Endothelial cell of umbilical vein (primary cell): ENCODE measurements around the gene COQ8A. TPM values are rescaled to one million over a fixed set of nuclear protein-coding genes. Genes with fewer than 3 reads are reported as not detected.
"Not testable (repeated sequence)": the region's sequence is repeated elsewhere in the genome, so short reads cannot be mapped to it uniquely, and the experiment has no call there.

Experiments
- BruUV-seq: library from RNA; stranded (reverse); fragments of 400-500 nt; replicated peaks from 2 replicates; lab custom pipeline; 2021; lab: Mats Ljungman, UMichigan
- CTCF ChIA-PET: fragments of 300-600, 350-600 bp; sonication (Branson Sonifier 250); formaldehyde crosslinking; loops from one replicate; lab custom pipeline; 2021; ENCODE audit warnings: antibody characterized with exemption, inconsistent platforms; lab: Charles Lee
- POLR2A ChIA-PET: fragments of 300-600, 350-600 bp; sonication (Branson Sonifier 250); formaldehyde crosslinking; loops from one replicate; lab custom pipeline; 2021; ENCODE audit warnings: antibody characterized with exemption, inconsistent platforms; lab: Charles Lee
- DNase-seq: peaks from one replicate; pipeline ENCODE4 v3.0.0-alpha.2; 2011; ENCODE audit warnings: low read depth, low spot score
- FAIRE-seq: peaks from 2 replicates; lab custom pipeline; 2011; peaks lifted over from hg19 to GRCh38; lab: Jason Lieb, UNC
- H2AFZ ChIP-seq: 2 replicates; pipeline ENCODE4 v1.6.0; 2012; ENCODE audit warnings: low read depth, low read length, control low read depth, inconsistent platforms
- H3K27ac ChIP-seq: 2 replicates; pipeline ENCODE4 v1.5.1; 2011; ENCODE audit warnings: low read depth, mild to moderate bottlenecking, control low read depth, low read length, moderate library complexity; ENCODE audit not compliant: insufficient read depth
- H3K27me3 ChIP-seq, 2 experiments: 2 replicates each; pipeline versions ENCODE4 v1.6.0 to v1.6.1; 2011; ENCODE audit warnings: low read length in 2 of 2, mixed read lengths in 1 of 2; ENCODE audit not compliant: control insufficient read depth in 2 of 2, insufficient read depth in 2 of 2
- H3K36me3 ChIP-seq, 2 experiments: 2 replicates in 1 of 2; 3 replicates in 1 of 2; pipeline ENCODE4 v1.5.1; 2011; ENCODE audit warnings: low read length in 2 of 2, mild to moderate bottlenecking in 1 of 2, moderate library complexity in 1 of 2; ENCODE audit not compliant: control insufficient read depth in 2 of 2, insufficient read depth in 2 of 2; ENCODE audit errors: extremely low read depth in 1 of 2
- H3K4me1 ChIP-seq: 3 replicates; pipeline ENCODE4 v1.5.1; 2011; ENCODE audit warnings: mild to moderate bottlenecking, low read length; ENCODE audit not compliant: control insufficient read depth, insufficient read depth; ENCODE audit errors: extremely low read depth
- H3K4me2 ChIP-seq: 2 replicates; pipeline ENCODE4 v1.6.1; 2011; ENCODE audit warnings: low read length, control low read depth, mixed read lengths; ENCODE audit not compliant: insufficient read depth
- H3K4me3 ChIP-seq, 3 experiments: fragments of 200-600 bp in 1 of 3; sonication (generic), shearing (Covaris generic) in 1 of 3; replicated peaks in 1 of 3; 2 replicates each; pipeline ENCODE4 v1.5.1; 2011 to 2016; ENCODE audit warnings: control low read depth in 3 of 3, low read length in 3 of 3, mild to moderate bottlenecking in 2 of 3, inconsistent platforms in 1 of 3, low read depth in 1 of 3, moderate library complexity in 1 of 3; ENCODE audit not compliant: insufficient read depth in 1 of 3
- H3K79me2 ChIP-seq: 2 replicates; pipeline ENCODE4 v1.6.0; 2012; ENCODE audit warnings: low read length, inconsistent platforms; ENCODE audit not compliant: control insufficient read depth, insufficient read depth
- H3K9ac ChIP-seq: replicated peaks from 2 replicates; pipeline ENCODE3; 2011; ENCODE audit warnings: low read length, control low read depth; ENCODE audit not compliant: insufficient read depth; ENCODE audit errors: extremely low read depth
- H3K9me1 ChIP-seq: replicated peaks from 3 replicates; pipeline ENCODE4 v1.6.0; 2011; ENCODE audit warnings: mild to moderate bottlenecking, low read length; ENCODE audit not compliant: control insufficient read depth, insufficient read depth; ENCODE audit errors: extremely low read depth
- H3K9me3 ChIP-seq: replicated peaks from 2 replicates; pipeline ENCODE4 v1.5.1; 2012; ENCODE audit warnings: low read length, inconsistent platforms; ENCODE audit not compliant: control insufficient read depth, insufficient read depth
- H4K20me1 ChIP-seq: replicated peaks from 2 replicates; pipeline ENCODE3; 2011; ENCODE audit warnings: mild to moderate bottlenecking, low read length; ENCODE audit not compliant: control insufficient read depth, insufficient read depth; ENCODE audit errors: extremely low read depth
- CTCF ChIP-seq, 2 donors: IDR thresholded peaks; 1 replicate in 1 of 2; 2 replicates in 1 of 2; pipeline ENCODE4 v1.5.1; 2011; ENCODE audit warnings: low read length in 2 of 2, mild to moderate bottlenecking in 2 of 2, moderate library complexity in 2 of 2, control low read depth in 1 of 2, inconsistent platforms in 1 of 2, low read depth in 1 of 2; ENCODE audit not compliant: insufficient read depth in 1 of 2; ENCODE audit errors: extremely low read depth in 1 of 2
- EZH2 ChIP-seq: IDR thresholded peaks from 2 replicates; pipeline ENCODE4 v1.6.1; 2012; ENCODE audit warnings: borderline replicate concordance, low read depth, mild to moderate bottlenecking, moderate library complexity, low read length, inconsistent platforms; ENCODE audit not compliant: severe bottlenecking
- FOS ChIP-seq: IDR thresholded peaks from 2 replicates; pipeline ENCODE4 v1.6.1; 2011; ENCODE audit warnings: mild to moderate bottlenecking, low read length, moderate library complexity, borderline replicate concordance; ENCODE audit not compliant: insufficient read depth
- GATA2 ChIP-seq: IDR thresholded peaks from 2 replicates; pipeline ENCODE4 v1.7.0; 2011; ENCODE audit warnings: low read depth, mild to moderate bottlenecking, moderate library complexity, mixed read lengths, low read length; ENCODE audit not compliant: insufficient read length, insufficient read depth
- JUN ChIP-seq: IDR thresholded peaks from 2 replicates; pipeline ENCODE4 v1.6.1; 2011; ENCODE audit warnings: borderline replicate concordance, low read depth; ENCODE audit not compliant: insufficient read length, insufficient read depth
- MYC ChIP-seq: IDR thresholded peaks from one replicate; pipeline ENCODE4 v1.6.1; 2011; ENCODE audit warnings: mild to moderate bottlenecking, low read depth, low read length
- POLR2A ChIP-seq: IDR thresholded peaks from 2 replicates; pipeline ENCODE4 v1.6.1; 2012; ENCODE audit warnings: low read depth, mild to moderate bottlenecking, control low read depth, low read length
- POLR2AphosphoS5 ChIP-seq: IDR thresholded peaks from 2 replicates; pipeline ENCODE4 v1.6.1; 2012; ENCODE audit warnings: low read depth, mild to moderate bottlenecking, control low read depth, low read length, moderate library complexity; ENCODE audit not compliant: insufficient read depth
- dilution Hi-C: fragments of 300-500 bp; cut with MboI; formaldehyde crosslinking; loops from one replicate; pipeline ENCODE4 v1.15.0; 2019; ENCODE audit warnings: low sequenced_read_pairs; ENCODE audit not compliant: extremely low pct_ligation_motif_present
- intact Hi-C: fragments of 100-400 bp; cut with micrococcal nuclease; formaldehyde crosslinking; loops from one replicate; pipeline ENCODE4 v1.10.0; 2022
- polyA plus RNA-seq, 4 experiments: library from polyadenylated mRNA; depleted of rRNA in 3 of 4; stranded (reverse) in 3 of 4; unstranded in 1 of 4; fragments of >200 nt; gene quantifications; 2 replicates each; pipeline versions ENCODE4 v1.2.1 to v1.2.3, GENCODE V29; 2011 to 2012; ENCODE audit warnings: missing spikeins in 1 of 4
- total RNA-seq: library from RNA; stranded (reverse); gene quantifications from 2 replicates; pipeline ENCODE4 v1.2.3, GENCODE V29; 2021
- TF ChIP-seq, protein P1 (sequence below): IDR thresholded peaks from 2 replicates; pipeline ENCODE4 v1.6.1; 2011; ENCODE audit not compliant: insufficient read depth, insufficient read length

The COQ8A gene
- total and polyA plus RNA-seq, 2 donors (not counting 3 experiments of a cell fraction or from before 2014, with no cell fraction given), result 6.8 to 9.4 TPM

GRCh38 chr1:226995365-226996332 lies 55.6 kb downstream of the COQ8A start:
- Histone ChIP-seq H2AFZ (no peak overlapping the region), H3K36me3 (peaks cover 2 to 18% of the 10 kb centered on the region in 2 experiments), H4K20me1 (no peaks in the 10 kb centered on the region), H3K4me1 (peaks cover 8% of the 10 kb centered on the region), H3K9me3 (no peaks in the 10 kb centered on the region), H3K79me2 (no peaks in the 10 kb centered on the region), H3K27me3 (no peaks in the 10 kb centered on the region), H3K9me1 (no peaks in the 10 kb centered on the region), H3K4me3 (no peak overlapping the region), H3K4me2 (no peak overlapping the region), H3K9ac (no peak overlapping the region), H3K27ac (no peak overlapping the region)
- no TSS peak for BruUV-seq
- FAIRE-seq, result no peak
- DNase-seq, result no peak
- ChIA-PET POLR2A (no interaction called here), CTCF (no interaction called here)
- dilution Hi-C loops, result no loop called here
- intact Hi-C loops, result no loop called here
- TF ChIP-seq GATA2, result no peak
- no peak for TF ChIP-seq FOS
- TF ChIP-seq, protein P1, sequence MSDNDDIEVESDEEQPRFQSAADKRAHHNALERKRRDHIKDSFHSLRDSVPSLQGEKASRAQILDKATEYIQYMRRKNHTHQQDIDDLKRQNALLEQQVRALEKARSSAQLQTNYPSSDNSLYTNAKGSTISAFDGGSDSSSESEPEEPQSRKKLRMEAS, result no peak
- TF ChIP-seq POLR2AphosphoS5, result no peak
- no peak for TF ChIP-seq MYC
- TF ChIP-seq JUN, result no peak
- TF ChIP-seq POLR2A, result no peak
- no peak for TF ChIP-seq CTCF (IDR thresholded peaks at IDR 0.05; ENCODE audit: extremely low read depth in 1 of 2, insufficient read depth in 1 of 2, low read depth in 1 of 2, low read length in 2 of 2)
- no peak for TF ChIP-seq EZH2

- CTCF ChIA-PET, dilution Hi-C loops, H3K4me1 ChIP-seq, DNase-seq, H3K27me3 ChIP-seq, POLR2A ChIA-PET, H3K9ac ChIP-seq, BruUV-seq, H3K4me3 ChIP-seq, H3K79me2 ChIP-seq, H3K9me1 ChIP-seq, H4K20me1 ChIP-seq, H2AFZ ChIP-seq, FAIRE-seq, intact Hi-C loops, H3K4me2 ChIP-seq, H3K9me3 ChIP-seq, H3K27ac ChIP-seq: not testable (repeated sequence)
- H3K36me3 ChIP-seq, result peaks cover 9 to 18% of the 10 kb centered on the region in 2 experiments
These were observed 59.5 kb downstream of the COQ8A start for GRCh38 chr1:226999579-226999978.
